GM19438 (cell line): ENCODE results near the gene ALDH1L2.
"Not testable (repeated sequence)": the region's sequence is repeated elsewhere in the genome, so short reads cannot be mapped to it uniquely, and the experiment has no call there.

Experiments
- ATAC-seq: cut with Tn5 transposase; IDR thresholded peaks from one replicate; pipeline ENCODE4 v1.9.1; 2021; ENCODE audit warnings: low read depth; ENCODE audit not compliant: unreplicated experiment

The ALDH1L2 gene

DNA sequence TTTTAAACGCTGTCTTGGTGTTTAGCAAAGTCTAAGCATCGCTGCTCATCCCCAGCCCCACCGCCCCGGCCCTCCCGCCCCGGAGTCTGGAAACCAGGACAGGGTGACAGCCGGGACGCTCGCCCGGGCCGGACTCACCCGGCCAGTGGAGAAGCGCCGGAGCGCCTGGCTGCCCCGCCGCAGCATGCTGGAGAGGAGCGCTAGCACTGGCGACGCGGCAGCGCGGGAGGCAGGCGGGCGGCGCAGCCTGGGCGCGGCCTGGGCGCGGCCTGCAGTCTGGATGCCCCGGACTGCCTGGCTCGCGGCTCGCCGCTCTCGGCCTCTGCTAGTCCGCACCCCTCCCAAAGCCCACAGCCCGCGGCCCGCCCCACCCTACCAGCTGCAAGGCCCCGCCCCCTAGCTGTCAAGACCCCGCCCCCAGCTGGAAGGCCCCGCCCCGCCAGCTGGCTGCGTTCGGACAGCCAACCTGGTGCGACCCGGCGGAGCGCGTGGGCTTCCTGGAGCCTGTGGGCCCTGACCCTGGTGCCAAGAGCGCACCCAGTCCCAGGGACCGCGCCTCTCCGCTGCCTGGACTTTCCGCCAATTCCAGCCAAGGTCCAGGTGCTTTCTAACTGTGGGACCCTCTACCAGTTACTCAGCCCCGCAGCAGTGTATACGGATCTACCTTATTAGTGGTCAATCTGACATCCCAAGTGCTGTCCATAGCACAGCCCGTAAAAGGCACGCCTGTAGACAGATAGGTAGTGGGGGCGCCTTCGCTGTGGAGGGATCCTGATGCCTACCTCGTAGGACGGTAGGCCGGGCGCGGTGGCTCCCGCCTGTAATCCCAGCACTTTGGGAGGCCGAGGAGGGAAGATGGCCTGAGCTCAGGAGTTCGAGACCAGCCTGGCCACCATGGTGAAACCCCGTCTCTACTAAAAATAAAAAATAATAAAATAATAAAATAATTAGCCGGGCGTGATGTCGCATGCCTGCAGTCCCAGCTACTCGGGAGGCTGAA, at the start of gene ALDH1L2:
ALDH1L2 (minus strand) TSS at position 208 of the 1,000 bp plus-strand sequence; CDS start at position 186, 22 bp downstream.
- ATAC-seq, result peak; percentile 77

DNA sequence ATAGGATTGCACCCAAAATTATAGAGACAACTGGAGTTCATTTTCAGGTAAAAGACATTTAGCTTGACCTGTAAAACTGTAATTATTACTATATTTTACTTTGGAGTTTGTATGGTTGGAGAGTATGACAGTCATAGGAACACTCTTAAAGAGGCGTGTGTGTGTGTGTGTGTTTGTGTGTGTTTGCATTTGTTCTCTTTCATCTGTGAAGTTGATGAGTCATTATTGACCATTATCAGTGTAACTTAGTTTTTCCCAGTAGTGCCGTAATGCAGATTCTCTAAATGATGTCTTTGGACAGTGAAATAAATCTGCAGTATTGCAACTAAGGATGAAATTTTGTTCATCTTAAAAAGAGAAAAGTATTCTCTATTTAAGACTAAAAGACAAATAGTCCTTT, 36.3 kb upstream of the ALDH1L2 start:
- no peak for ATAC-seq

DNA sequence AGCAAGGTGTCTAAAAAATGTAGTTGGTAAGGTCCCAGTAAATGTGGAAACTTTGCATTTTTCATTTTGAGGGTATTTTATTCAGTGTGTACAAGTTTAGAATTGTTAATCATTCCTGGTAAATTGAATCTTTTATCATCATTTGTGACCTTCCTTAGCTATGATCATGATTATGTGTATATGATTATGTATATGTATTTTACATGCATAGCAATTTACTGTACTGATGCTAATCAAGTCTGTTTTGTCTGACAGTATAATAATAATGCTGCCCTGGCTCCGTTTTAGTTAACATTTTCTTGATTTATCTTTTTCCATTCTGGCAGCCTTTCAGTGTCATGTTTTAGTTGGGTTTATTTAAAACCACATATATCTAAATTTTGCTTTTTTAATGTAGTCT, 32.7 kb upstream of the ALDH1L2 start:
- ATAC-seq, result no peak

DNA sequence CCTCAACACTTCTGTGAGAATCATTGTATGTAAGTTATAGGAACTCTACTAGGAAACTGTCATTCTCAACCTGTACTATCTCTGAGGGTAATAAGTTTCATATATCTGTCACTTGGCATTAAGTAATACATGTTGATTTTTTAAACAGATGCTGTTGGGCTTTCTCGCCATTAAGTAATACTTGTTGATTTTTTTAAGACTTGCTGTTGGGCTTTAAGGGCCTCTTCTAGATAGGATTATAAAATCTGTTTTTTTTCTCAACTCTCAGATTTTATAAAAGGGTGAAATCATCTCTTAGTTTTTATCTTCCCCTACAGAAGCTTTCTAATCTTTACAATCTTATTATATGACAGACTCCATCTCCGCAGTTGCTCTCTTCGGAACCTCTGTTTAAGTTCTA, 28.8 kb upstream of the ALDH1L2 start:
- ATAC-seq, result no peak

DNA sequence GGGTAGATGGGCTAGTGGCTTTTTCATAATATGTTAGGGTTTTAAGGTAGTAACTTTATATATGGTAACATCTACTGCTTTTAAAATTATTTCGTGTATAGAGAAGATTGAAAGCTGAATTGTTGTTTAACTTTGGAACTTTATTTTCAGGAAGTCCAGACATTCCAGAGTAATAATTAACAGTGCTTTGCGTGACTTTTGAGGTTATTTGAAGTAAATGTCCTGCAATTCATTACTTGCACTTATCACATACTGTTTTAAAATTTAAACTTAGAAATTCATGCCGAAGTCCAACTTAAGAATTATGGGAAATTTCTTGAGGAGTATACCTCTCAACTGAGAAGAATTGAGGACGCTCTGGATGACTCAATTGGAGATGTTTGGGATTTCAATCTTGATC, 26.6 kb upstream of the ALDH1L2 start:
- ATAC-seq, result no peak

DNA sequence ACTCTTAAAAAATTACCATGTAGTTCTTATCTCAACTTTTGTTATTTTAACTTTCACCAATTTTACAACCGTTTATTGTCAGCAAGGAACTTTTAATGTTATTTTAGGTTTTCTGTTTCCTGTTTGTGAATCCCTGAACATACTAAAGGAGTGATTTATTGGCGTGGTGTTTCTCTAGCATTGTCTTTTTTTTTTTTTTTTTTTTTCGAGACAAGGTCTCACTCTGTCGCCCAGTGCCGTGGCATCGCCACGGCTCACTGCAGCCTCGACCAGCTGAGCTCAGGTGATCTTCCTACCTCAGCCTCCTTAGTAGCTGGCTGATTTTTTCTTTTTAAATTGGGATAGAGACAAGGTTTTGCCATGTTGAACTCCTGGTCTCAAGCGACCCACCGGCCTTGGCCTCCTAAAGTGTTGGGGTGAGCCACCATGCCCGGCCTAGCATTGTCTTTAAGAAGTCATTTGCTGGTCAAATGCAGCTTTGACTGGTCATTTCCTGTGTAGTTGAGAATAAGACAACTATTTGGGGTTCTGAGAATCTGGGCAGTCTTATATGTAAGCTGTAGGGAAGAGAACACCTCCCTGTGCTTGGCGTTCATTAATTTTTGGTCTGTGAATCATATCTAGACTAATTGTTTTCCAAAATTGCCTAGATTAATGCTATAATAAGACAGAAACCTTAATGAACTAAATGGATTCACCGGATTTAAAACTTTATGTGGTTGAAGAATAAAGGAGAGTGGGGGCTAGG, 25.4 kb upstream of the ALDH1L2 start:
- peak; percentile 36 for ATAC-seq

DNA sequence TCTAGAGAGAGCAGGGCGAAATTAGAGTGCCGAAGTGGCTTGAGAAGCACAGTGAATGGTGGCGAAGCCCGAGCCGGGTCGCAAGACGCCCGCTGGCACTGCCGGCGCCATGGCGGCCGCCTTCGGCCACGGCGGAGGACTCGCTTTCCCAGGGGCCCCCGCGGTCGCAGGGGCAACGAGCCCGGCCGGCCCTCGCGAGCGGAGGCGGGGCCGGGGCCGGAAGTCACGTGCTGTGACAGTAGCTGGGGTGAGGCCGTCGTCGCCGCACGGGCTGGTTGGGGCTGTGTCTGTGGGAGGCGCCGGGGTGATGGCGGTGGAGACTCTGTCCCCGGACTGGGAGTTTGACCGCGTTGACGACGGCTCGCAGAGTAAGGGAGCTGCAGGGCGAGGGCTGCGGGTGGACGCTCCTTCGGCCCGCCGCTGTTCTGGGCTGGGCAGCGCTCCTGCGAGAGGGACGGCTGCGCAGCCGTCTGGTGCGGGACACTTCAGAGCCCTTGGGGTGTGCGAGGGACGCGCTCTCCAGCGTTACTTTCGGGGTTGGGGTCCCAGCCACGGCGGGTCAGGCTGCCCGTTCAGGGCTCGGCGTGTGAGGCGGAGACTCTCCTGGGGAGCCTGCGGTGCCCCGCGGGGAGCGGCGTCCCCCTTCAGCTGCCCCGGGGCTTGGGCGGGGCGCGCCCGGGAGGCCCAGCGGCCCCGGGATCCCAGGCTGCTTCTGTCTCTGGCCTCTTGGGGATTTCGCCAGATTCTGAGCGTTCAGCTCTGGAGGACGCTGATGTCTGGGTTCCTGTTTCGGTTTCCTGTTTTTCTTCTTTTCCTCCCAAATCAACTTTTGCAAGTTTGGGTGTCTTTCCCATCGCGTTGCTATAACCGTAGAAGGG, 23.5 kb upstream of the ALDH1L2 start, which contains the start of gene WASHC4:
WASHC4 (plus strand) TSS at position 238 of the 878 bp plus-strand sequence; CDS start at position 308, 70 bp downstream.
- ATAC-seq, result peak; percentile 81

DNA sequence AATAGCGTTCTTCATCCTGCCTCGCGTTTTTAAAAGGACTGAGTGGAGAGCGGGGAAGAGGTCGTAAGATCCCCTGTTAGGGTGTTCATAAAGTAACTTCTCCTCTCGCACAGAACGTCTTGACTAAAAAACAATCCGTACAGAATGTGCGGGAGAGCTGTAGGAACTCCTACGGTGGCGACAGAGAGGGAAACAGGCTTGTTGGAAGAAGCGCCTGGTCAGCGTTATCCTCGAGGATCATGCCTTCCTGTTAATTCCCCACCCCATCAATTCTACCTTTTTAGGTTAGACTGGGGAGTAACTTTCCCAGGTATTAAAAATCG, 22.9 kb upstream of the ALDH1L2 start:
- peak; percentile 7 for ATAC-seq

DNA sequence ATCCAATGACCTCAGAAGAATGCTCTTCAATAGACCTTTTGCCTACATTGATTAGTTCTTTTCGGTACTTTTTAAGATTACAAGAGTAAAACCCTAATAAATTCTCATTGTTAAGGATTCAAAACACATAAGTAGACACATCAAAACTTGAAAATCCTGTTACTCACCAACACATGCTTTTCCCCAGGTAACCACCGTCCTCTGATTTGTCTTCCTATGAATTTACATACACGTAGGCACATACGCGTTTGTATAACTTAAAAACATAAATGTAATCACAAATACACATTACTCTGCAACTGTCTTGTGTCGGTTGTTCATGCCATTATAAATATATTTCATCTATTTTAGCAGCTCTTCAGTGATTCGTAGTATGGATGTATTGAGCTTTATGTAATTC, 22.4 kb upstream of the ALDH1L2 start:
- ATAC-seq, result no peak

DNA sequence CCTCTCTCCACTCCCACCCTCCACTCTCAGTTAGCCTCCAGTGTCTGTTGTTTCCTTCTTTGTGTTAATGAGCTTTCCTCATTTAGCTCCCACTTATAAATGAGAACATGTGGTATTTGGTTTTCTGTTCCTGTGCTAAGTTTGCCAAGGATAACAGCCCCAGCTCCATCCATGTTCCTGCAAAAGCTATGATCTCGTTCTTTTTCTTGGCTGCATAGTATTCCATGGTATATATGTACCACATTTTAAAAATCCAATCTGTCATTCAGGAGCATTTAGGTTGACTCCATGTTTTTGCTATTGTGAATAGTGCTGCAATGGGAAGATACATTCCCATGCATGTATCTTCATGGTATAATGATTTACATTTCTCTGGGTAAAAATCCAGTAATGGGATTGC, 20.5 kb upstream of the ALDH1L2 start:
- ATAC-seq, result no peak

DNA sequence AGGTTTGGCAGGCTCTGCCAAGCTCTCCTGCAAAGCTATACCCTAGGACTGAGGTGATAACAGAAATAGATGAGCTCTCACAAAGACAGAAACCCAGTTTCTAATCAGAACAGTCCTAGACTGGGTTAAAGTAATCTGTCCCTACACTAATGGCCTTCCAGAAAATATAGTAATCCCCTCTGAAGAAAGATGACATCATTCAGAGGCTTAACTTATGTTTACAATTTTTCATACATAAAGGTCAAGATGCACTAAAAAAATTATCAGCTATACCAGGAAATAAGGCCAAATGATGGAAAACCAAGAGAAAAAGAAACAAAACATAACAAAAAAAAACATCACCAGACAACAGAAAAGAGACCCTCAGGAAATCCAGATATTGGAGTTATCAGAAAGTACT, 18.4 kb upstream of the ALDH1L2 start:
- no peak for ATAC-seq

DNA sequence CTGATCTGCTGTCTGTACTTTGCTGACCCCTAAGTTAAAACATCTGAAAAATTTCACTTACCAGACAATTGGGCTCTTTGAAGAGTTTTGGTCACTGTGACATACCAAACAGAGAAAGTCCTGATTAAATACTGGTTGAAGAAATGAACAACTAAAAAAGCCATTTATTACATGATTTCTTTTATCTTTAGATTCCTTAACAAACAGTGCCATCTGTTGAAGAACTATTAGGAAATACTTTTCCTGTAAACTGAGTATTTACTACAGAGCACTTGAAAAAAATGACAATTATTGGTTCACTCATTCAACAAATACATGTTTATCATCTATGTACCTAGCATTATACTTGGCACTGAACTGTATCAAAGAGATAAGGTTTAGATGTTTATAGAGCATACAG, 16.7 kb upstream of the ALDH1L2 start:
- no peak for ATAC-seq

DNA sequence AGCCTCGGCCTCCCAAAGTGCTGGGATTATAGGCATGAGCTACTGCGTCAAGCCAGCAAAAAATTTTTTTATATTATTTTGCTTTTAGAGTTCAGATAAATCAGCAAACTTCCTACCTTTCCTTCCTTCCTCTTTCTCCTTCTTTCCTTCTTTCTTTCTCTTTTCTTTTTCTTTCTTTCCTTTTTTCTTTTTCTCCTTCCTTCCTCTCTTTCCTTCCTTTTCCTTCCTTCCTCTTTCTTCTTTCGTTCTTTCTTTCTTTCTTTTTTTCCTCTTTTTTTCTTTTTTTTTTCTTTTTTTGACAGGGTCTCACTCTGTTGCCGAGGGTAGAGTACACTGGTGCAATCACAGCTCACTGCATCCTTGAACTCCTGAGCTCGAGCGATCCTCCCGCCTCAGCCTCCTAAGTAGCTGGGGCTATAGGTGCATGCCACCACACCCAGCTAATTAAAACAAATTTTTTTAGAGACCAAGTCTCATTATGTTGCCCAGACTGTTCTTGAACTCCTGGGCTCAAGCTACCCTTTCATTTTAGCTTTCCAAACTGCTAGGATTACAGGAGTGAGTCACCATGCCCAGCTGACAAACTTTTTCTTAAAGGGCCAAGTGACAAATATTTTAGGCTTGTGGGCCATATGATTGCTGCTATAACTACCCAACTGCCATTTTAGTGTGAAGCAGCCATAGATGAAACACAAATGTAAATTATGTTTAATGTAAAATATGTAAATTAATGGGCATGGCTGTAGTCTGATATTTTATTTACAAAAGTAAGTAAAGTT, 16.1 kb upstream of the ALDH1L2 start:
- ATAC-seq, result no peak

DNA sequence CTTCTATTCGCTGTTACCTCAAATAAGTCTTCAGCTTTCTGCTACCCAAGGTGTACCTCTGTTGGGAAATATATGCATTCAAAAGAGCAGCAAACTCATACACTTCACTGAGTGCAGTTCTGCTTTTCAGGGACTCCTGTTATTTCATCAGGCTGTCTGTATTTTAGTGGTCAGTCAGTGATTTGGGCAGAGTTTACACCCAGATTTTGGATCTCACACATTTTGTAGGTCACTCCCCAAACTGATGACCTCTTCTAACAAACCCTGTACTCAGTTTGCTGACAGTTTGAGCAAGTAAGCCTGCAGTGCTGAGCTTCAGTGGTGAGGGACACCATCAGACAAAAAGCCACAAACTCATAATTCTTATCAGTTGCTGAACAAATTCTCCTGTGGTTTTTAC, 15.1 kb upstream of the ALDH1L2 start:
- no peak for ATAC-seq

DNA sequence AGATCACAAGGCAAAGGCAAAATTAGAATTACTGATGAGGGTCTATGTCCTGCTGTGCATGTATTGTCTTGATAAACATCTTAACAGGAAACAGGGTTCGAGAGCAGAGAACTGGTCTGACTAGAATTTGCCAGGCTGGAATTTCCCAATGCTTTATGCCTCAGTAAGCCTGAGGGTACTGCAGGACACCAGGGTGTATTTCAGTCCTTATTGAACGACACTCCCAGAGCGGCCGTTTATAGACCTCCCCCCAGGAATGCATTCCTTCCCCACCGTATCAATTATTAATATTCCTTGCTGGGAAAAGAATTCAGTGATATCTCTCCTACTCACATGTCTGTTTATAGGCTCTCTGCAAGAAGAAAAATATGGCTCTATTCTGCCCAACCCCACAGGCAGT, 11.1 kb upstream of the ALDH1L2 start:
- ATAC-seq, result not testable (repeated sequence)

DNA sequence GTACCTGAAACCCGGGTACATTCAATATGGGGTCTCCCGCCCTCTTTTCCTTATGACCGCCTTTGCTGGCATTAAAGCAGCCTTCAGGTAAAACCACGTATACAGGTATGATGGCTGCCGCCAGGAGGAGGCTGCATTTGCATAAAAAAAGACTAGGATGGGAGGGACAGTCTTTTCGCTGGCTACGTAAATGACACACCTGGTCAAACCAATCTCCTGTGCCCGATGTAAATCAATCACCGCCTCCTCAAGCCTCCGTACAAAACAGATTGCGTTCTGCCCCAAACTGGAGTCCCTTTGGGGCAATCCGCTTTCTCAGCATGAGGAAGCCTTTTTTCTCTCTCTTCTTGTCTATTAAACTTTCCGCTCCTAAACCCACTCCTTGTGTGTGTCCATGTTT, 8.1 kb upstream of the ALDH1L2 start:
- no peak for ATAC-seq

DNA sequence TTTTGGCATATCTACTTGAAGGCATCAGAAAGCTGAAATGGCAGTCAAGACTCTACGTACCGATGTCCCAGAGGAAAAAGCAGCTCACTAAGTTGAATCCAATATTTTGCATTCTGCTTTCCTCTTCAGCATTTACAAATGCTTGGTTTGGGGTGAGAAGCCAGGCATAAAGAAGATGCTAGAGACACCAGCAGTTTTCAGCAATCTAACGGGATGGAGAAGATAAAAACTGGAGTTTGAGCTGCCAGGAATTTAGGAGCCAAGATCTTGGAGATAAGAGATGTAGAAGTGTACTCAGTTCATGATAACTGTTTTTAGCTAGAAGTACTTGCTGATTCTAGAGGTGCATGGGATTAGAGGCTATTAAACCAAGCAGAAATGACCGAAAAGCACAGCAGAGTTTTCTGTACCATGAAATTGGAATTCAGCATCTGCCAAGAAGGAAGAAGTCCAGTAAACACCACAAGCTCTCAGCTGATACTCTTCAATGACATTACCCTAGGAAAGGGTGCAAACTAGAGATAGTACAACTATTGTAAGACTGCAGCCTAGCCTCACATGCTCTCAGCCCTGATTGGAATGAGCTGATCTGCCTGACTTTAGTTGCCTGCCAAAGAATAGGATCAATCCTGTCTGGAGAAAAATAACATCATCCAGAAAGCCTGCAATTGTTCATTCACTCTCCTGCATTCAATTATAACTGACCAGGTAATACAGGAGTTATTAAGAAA, 7.4 kb upstream of the ALDH1L2 start:
- ATAC-seq, result no peak

DNA sequence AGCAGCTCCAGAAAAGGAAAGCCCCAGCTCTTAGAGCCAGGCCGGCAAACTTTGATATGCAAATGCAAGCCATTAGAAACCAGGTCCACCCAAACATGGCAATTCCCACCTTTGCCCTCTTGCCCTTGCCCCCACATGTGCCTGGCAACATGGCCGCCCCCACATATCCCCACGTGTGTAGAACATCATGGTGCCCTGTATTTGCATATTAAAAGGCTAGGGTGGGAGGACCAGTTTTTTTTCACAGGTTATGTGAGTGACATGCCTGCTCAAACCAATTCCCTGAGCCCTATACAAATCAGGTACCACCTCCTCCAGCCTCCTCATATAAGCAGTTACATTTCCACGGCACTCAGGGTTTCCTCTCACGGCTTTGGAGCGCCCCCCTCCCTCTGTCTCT, 6.1 kb upstream of the ALDH1L2 start:
- no peak for ATAC-seq

DNA sequence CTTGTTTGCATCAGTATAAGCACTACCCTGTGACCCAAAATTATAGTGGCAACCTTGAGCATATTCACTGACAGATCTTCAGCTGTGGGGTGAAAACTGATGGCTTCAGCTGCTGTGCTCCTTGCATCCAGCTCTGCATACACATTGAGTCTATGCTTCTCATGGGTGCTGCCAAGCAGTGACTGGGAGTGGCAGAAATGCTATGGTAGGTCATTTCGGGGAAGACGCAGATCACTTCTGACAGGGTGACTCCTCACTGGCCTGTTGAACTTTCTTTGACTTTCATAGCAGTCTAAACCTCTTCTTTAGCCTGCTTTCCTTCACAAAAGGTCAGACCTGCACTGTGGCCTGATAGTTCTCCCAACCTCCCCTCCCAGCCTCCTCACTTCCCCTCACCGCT, 5.6 kb upstream of the ALDH1L2 start:
- no peak for ATAC-seq
